ENCODE results near the gene SS18L1.

The SS18L1 gene

GRCh38 chr20:62222972-62223371 is 79.4 kb downstream of the SS18L1 start:
- no peak overlapping the region for H3K4me3 Mint-ChIP-seq
- peaks cover 19% of the 10 kb centered on the region for H3K27me3 Mint-ChIP-seq
- peak overlapping the region; percentile 47 for H3K27ac Mint-ChIP-seq
- H3K9me3 Mint-ChIP-seq, result no peaks in the 10 kb centered on the region
- no peaks in the 10 kb centered on the region for H3K4me1 Mint-ChIP-seq
- H3K36me3 Mint-ChIP-seq, result no peaks in the 10 kb centered on the region

GRCh38 chr20:62223571-62223970 is 80.0 kb downstream of the SS18L1 start:
- H3K9me3 Mint-ChIP-seq, result no peaks in the 10 kb centered on the region
- H3K27ac Mint-ChIP-seq, result no peak overlapping the region
- H3K27me3 Mint-ChIP-seq, result peaks cover 17% of the 10 kb centered on the region
- H3K4me1 Mint-ChIP-seq, result no peaks in the 10 kb centered on the region
- no peak overlapping the region for H3K4me3 Mint-ChIP-seq
- H3K36me3 Mint-ChIP-seq, result no peaks in the 10 kb centered on the region

- Mint-ChIP-seq H3K27ac (no peak overlapping the region), H3K36me3 (no peaks in the 10 kb centered on the region), H3K9me3 (no peaks in the 10 kb centered on the region), H3K4me3 (no peak overlapping the region), H3K27me3 (peaks cover 12% of the 10 kb centered on the region), H3K4me1 (no peaks in the 10 kb centered on the region)
These were observed 80.7 kb downstream of the SS18L1 start for GRCh38 chr20:62224113-62224855.

- Mint-ChIP-seq H3K27ac (no peak overlapping the region), H3K9me3 (no peaks in the 10 kb centered on the region), H3K27me3 (peaks cover 12% of the 10 kb centered on the region), H3K36me3 (no peaks in the 10 kb centered on the region), H3K4me1 (no peaks in the 10 kb centered on the region), H3K4me3 (no peak overlapping the region)
These were observed 81.5 kb downstream of the SS18L1 start for GRCh38 chr20:62225026-62225425.

DNA sequence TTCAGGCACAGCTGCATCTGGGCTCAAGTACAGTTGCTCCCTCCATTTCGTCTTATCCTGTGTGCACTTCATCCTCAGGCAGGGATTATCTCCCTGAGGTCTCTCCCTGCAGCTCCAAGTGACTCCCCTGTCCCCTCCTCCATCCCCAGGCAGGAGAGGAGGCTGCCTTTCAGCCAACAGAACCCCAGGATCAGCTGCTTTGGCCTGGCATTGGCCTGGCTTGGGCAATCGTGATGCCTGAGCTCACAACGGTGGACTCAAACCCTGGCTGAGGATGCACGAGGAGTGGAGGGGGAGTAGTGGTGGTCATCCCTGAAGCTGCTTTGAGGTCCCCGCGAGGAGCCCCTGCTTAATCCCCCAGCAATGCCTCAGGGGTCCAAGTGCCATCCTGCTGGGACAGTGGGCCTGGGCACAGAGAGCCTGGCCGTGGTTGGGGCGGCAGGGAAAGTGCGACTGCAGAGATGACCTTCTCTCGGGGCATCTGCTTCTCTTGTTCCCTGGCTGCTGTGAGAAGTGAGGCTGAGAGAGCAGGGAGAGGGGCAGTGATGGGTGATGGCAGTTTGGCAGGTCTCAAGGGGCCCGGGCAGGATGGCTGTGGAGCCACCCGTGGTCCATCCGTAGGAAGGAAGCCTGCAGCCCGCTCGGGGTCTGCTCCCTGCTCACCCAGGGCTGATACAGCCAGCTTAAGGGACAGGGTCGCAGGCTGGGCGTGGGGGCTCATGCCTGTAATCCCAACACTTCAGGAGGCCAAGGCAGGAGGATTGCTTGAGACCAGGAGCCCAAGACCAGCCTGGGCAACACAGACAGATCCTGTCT is 82.5 kb downstream of the SS18L1 start:
- Mint-ChIP-seq H3K27ac (no peak overlapping the region), H3K4me1 (no peaks in the 10 kb centered on the region)

GRCh38 chr20:62226707-62227590 is 83.4 kb downstream of the SS18L1 start:
- H3K27ac Mint-ChIP-seq, result peak overlapping the region; percentile 90
- H3K9me3 Mint-ChIP-seq, result no peaks in the 10 kb centered on the region
- no peak overlapping the region for H3K4me3 Mint-ChIP-seq

More for the DNA sequence above, 82.5 kb downstream of the SS18L1 start:
- H3K9me3 Mint-ChIP-seq, result no peaks in the 10 kb centered on the region
- H3K36me3 Mint-ChIP-seq, result no peaks in the 10 kb centered on the region
- H3K27me3 Mint-ChIP-seq, result peaks cover 10% of the 10 kb centered on the region
- no peak overlapping the region for H3K4me3 Mint-ChIP-seq

DNA sequence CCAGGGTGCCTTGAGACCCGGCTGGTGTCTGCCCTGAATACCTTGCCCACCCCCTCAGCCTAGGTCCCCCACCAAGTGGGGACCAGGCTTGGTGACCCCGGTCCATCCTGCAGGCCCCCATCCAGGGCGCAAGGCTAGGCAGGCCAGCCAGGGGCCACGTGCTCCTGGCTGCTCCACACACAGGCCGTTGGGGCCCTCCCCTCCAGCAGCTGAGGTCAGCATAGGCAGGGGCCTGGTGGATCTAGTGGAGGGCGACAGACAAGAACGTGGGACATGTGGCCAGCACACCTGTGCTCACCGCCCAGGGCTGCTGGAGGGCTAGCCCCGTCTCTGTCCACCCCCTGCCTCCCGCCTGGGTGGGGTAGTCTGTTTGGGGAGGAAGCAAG is 84.0 kb downstream of the SS18L1 start:
- H3K27me3 Mint-ChIP-seq, result peaks cover 9% of the 10 kb centered on the region

More at GRCh38 chr20:62226707-62227590, 83.4 kb downstream of the SS18L1 start:
- Mint-ChIP-seq H3K4me1 (no peaks in the 10 kb centered on the region), H3K36me3 (no peaks in the 10 kb centered on the region), H3K27me3 (peaks cover 9% of the 10 kb centered on the region)

GRCh38 chr20:62227977-62228958 is 84.7 kb downstream of the SS18L1 start:
- no peaks in the 10 kb centered on the region for H3K36me3 Mint-ChIP-seq
- no peak overlapping the region for H3K27ac Mint-ChIP-seq
- no peaks in the 10 kb centered on the region for H3K9me3 Mint-ChIP-seq
- no peaks in the 10 kb centered on the region for H3K4me1 Mint-ChIP-seq
- peaks cover 9% of the 10 kb centered on the region for H3K27me3 Mint-ChIP-seq
- no peak overlapping the region for H3K4me3 Mint-ChIP-seq

More for the DNA sequence above, 84.0 kb downstream of the SS18L1 start:
- Mint-ChIP-seq H3K9me3 (no peaks in the 10 kb centered on the region), H3K4me3 (no peak overlapping the region), H3K27ac (no peak overlapping the region), H3K4me1 (no peaks in the 10 kb centered on the region), H3K36me3 (no peaks in the 10 kb centered on the region)

DNA sequence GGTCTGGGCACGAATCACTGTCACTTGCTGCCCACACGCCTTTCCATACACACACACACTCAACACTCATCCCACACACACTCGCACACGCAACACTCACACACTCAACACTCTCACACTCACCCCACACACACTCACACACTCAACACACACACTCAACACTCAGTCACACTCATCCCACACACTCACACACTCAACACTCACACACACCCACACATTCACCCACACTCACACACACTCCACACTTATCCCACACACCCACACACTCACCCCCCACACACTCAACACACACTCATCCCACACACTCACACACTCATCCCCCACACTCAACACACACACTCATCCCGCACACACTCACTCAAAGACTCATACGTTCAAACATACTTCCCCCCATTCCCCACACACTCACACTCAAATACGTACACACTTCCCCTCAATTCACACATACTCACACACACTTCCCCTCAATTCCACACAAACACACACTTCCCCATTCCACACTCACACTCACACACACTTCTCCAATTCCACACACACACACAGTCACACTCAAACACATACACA is 85.5 kb downstream of the SS18L1 start:
- no peak overlapping the region for H3K27ac Mint-ChIP-seq

DNA sequence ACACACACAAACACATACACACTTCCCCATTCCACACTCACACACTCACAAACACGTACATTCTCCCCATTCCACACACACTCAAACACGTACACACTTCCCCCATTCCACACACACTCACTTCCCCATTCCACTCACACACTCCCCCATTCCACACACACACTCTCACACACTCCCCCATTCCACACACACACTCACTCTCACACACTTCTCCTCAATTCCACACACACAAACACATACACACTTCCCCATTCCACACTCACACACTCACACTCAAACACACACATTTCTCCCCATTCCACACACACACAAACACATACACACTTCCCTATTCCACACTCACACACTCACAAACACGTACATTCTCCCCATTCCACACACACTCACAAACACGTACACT is 86.1 kb downstream of the SS18L1 start:
- Mint-ChIP-seq H3K4me3 (no peak overlapping the region), H3K9me3 (no peaks in the 10 kb centered on the region), H3K27me3 (peaks cover 6% of the 10 kb centered on the region), H3K36me3 (no peaks in the 10 kb centered on the region), H3K27ac (no peak overlapping the region), H3K4me1 (no peaks in the 10 kb centered on the region)

More for the DNA sequence above, 85.5 kb downstream of the SS18L1 start:
- Mint-ChIP-seq H3K4me3 (no peak overlapping the region), H3K9me3 (no peaks in the 10 kb centered on the region), H3K27me3 (peaks cover 11% of the 10 kb centered on the region), H3K4me1 (no peaks in the 10 kb centered on the region), H3K36me3 (no peaks in the 10 kb centered on the region)

DNA sequence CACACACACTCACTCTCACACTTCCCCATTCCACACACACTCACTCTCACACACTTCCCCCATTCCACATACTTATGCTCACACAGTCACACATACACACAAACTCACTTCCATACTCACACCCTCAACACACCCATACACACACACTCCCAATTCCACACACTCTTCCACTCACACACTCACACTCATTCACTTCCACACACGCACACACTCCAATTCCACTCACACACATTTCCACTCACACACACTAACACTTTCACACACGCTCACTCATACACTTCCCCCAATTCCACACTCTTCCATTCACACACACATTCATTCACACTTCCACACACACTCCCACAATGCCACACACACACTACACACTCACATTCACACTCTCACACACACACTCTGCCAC is 86.7 kb downstream of the SS18L1 start:
- Mint-ChIP-seq H3K4me1 (no peaks in the 10 kb centered on the region), H3K9me3 (no peaks in the 10 kb centered on the region), H3K36me3 (no peaks in the 10 kb centered on the region), H3K27me3 (peaks cover 4% of the 10 kb centered on the region), H3K4me3 (no peak overlapping the region), H3K27ac (no peak overlapping the region)

- H3K36me3 Mint-ChIP-seq, result no peaks in the 10 kb centered on the region
- H3K9me3 Mint-ChIP-seq, result no peaks in the 10 kb centered on the region
- H3K27ac Mint-ChIP-seq, result no peak overlapping the region
- H3K27me3 Mint-ChIP-seq, result peaks cover 4% of the 10 kb centered on the region
- H3K4me3 Mint-ChIP-seq, result no peak overlapping the region
- H3K4me1 Mint-ChIP-seq, result no peaks in the 10 kb centered on the region
These were observed 87.1 kb downstream of the SS18L1 start for GRCh38 chr20:62230696-62231095.

GRCh38 chr20:62231292-62231691 is 87.7 kb downstream of the SS18L1 start:
- H3K36me3 Mint-ChIP-seq, result no peaks in the 10 kb centered on the region
- no peaks in the 10 kb centered on the region for H3K4me1 Mint-ChIP-seq
- H3K9me3 Mint-ChIP-seq, result no peaks in the 10 kb centered on the region
- H3K4me3 Mint-ChIP-seq, result no peak overlapping the region
- peaks cover 6% of the 10 kb centered on the region for H3K27me3 Mint-ChIP-seq
- no peak overlapping the region for H3K27ac Mint-ChIP-seq
